SK-N-SH (cell line): ENCODE measurements around the gene HAUS1. TPM values are rescaled to one million over a fixed set of nuclear protein-coding genes. Genes with fewer than 3 reads are reported as not detected.

Source experiments
- CTCF ChIA-PET: fragments of 300-600, 350-600 bp; formaldehyde crosslinking; extraction: SDS; loops from one replicate; lab custom pipeline; 2021; lab: Yijun Ruan, JAX
- POLR2A ChIA-PET: fragments of 350-600 bp; sonication (Branson Sonifier 250); formaldehyde crosslinking; extraction: SDS; loops from one replicate; lab custom pipeline; 2020; ENCODE audit warnings: antibody characterized with exemption, inconsistent platforms; lab: Yijun Ruan, JAX
- DNase-seq: peaks from one replicate; pipeline ENCODE4 v3.0.0; 2012
- H2AFZ ChIP-seq: fragments of 200-600 bp; sonication (generic); 2 replicates; pipeline ENCODE4 v1.8.1; 2016; ENCODE audit warnings: antibody characterized with exemption, mild to moderate bottlenecking, low read depth
- H3F3A ChIP-seq: fragments of 200-600 bp; sonication (generic); replicated peaks from 2 replicates; pipeline ENCODE3; 2016; ENCODE audit warnings: antibody characterized with exemption, mild to moderate bottlenecking; ENCODE audit not compliant: insufficient read depth
- H3K27ac ChIP-seq, 2 experiments: fragments of 200-500 bp in 1 of 2; fragments of 200-600 bp in 1 of 2; sonication (Bioruptor generic) in 1 of 2; sonication (generic), shearing (Covaris generic) in 1 of 2; 2 replicates each; pipeline versions ENCODE4 v1.5.1 to v1.6.1; 2014 to 2016; ENCODE audit warnings: low read depth in 2 of 2, inconsistent platforms in 1 of 2, low read length in 1 of 2, mild to moderate bottlenecking in 1 of 2, mixed read lengths in 1 of 2
- H3K27me3 ChIP-seq: fragments of 200-600 bp; sonication (generic), shearing (Covaris generic); 2 replicates; pipeline ENCODE4 v1.6.1; 2016; ENCODE audit warnings: mixed run types; ENCODE audit not compliant: insufficient read depth
- H3K36me3 ChIP-seq, 2 experiments: fragments of 200-500 bp in 1 of 2; fragments of 200-600 bp in 1 of 2; sonication (Bioruptor generic) in 1 of 2; sonication (generic) in 1 of 2; replicated peaks in 1 of 2; 2 replicates each; pipeline versions ENCODE3 to v1.5.1; 2014 to 2016; ENCODE audit warnings: low read length in 1 of 2, mild to moderate bottlenecking in 1 of 2; ENCODE audit not compliant: insufficient read depth in 2 of 2, control insufficient read depth in 1 of 2
- H3K4me1 ChIP-seq, 2 experiments: fragments of 200-500 bp in 1 of 2; fragments of 200-600 bp in 1 of 2; sonication (Bioruptor generic) in 1 of 2; sonication (generic), shearing (Covaris generic) in 1 of 2; 2 replicates each; pipeline versions ENCODE4 v1.5.1 to v1.6.1; 2014 to 2016; ENCODE audit warnings: low read depth in 1 of 2, low read length in 1 of 2, mixed run types in 1 of 2; ENCODE audit not compliant: insufficient read depth in 2 of 2, control insufficient read depth in 1 of 2
- H3K4me2 ChIP-seq: fragments of 200-600 bp; sonication (generic), shearing (Covaris generic); 2 replicates; pipeline ENCODE4 v1.6.1; 2017; ENCODE audit warnings: mixed run types
- H3K4me3 ChIP-seq, 2 experiments: fragments of 200-500 bp in 1 of 2; fragments of 200-600 bp in 1 of 2; sonication (Bioruptor generic) in 1 of 2; sonication (generic), shearing (Covaris generic) in 1 of 2; 2 replicates each; pipeline versions ENCODE4 v1.5.1 to v1.8.1; 2014 to 2016; ENCODE audit warnings: low read depth in 2 of 2, inconsistent platforms in 1 of 2, low read length in 1 of 2, mild to moderate bottlenecking in 1 of 2, mixed read lengths in 1 of 2, moderate library complexity in 1 of 2
- H3K79me2 ChIP-seq: fragments of 200-600 bp; sonication (generic); 2 replicates; pipeline ENCODE4 v1.8.1; 2017; ENCODE audit warnings: mild to moderate bottlenecking; ENCODE audit not compliant: insufficient read depth
- H3K9ac ChIP-seq: fragments of 200-600 bp; sonication (generic); 2 replicates; pipeline ENCODE4 v1.6.1; 2017; ENCODE audit warnings: mixed run types
- H3K9me2 ChIP-seq: fragments of 200-600 bp; sonication (generic); 2 replicates; pipeline ENCODE4 v1.6.1; 2017; ENCODE audit warnings: mixed run types
- H3K9me3 ChIP-seq: fragments of 200-600 bp; sonication (generic); 2 replicates; pipeline ENCODE4 v1.6.1; 2017; ENCODE audit warnings: mixed run types, mild to moderate bottlenecking, moderate library complexity
- H4K20me1 ChIP-seq: fragments of 200-600 bp; sonication (generic); 2 replicates; pipeline ENCODE4 v1.6.1; 2017; ENCODE audit warnings: mild to moderate bottlenecking, mixed run types; ENCODE audit not compliant: insufficient read depth
- CHD2 ChIP-seq: fragments of 150-350 bp; IDR thresholded peaks from 2 replicates; pipeline ENCODE4 v1.6.1; 2018; ENCODE audit warnings: low read length; ENCODE audit not compliant: partially characterized antibody
- FOXM1 ChIP-seq: IDR thresholded peaks from 2 replicates; pipeline ENCODE4 v1.4.0; 2012; ENCODE audit warnings: low read depth, mild to moderate bottlenecking
- IRF3 ChIP-seq: fragments of 150-350 bp; IDR thresholded peaks from 2 replicates; pipeline ENCODE4 v1.6.1; 2016; ENCODE audit warnings: mild to moderate bottlenecking, low read depth, low read length
- MAX ChIP-seq: IDR thresholded peaks from 2 replicates; pipeline ENCODE4 v1.4.0; 2012; ENCODE audit warnings: low read depth
- MXI1 ChIP-seq: IDR thresholded peaks from 2 replicates; pipeline ENCODE4 v1.6.1; 2012; ENCODE audit warnings: mild to moderate bottlenecking, low read depth, low read length, improper control_type of control experiment
- NFIC ChIP-seq: IDR thresholded peaks from 2 replicates; pipeline ENCODE4 v1.4.0; 2012; ENCODE audit warnings: borderline replicate concordance
- POLR2AphosphoS5 ChIP-seq: IDR thresholded peaks from 2 replicates; pipeline ENCODE4 v1.6.1; 2012; ENCODE audit warnings: low read depth, low read length
- RAD21 ChIP-seq: IDR thresholded peaks from 2 replicates; pipeline ENCODE4 v1.6.1; 2012; ENCODE audit warnings: mild to moderate bottlenecking, low read length
- TEAD4 ChIP-seq: IDR thresholded peaks from 2 replicates; pipeline ENCODE4 v1.4.0; 2012; ENCODE audit warnings: mild to moderate bottlenecking, borderline replicate concordance; ENCODE audit not compliant: insufficient read depth
- ZBTB33 ChIP-seq: IDR thresholded peaks from 2 replicates; pipeline ENCODE4 v1.4.0; 2012; ENCODE audit warnings: low read depth, borderline replicate concordance
- WGBS: methylation state at CpG from one replicate; pipeline ENCODE4 v1.1.6; 2017; ENCODE audit warnings: low lambda C conversion rate; 5-methylcytosine and 5-hydroxymethylcytosine counted together
- polyA plus RNA-seq, 3 experiments: library from polyadenylated mRNA; depleted of rRNA; stranded (reverse); fragments of >200 nt; gene quantifications; 2 replicates each; pipeline ENCODE4 v1.2.3, GENCODE V29; 2012
- TF ChIP-seq, protein P1 (sequence below): fragments of 200-600 bp; sonication (generic); IDR thresholded peaks from 2 replicates; pipeline ENCODE4 v1.6.1; 2017; ENCODE audit warnings: antibody characterized with exemption, mild to moderate bottlenecking, moderate library complexity
- TF ChIP-seq, protein P2 (sequence below): IDR thresholded peaks from 2 replicates; pipeline ENCODE4 v1.4.0; 2012; ENCODE audit warnings: low read depth, borderline replicate concordance

HAUS1 gene
- polyA plus RNA-seq, 1 of the 3 experiments (the other 2 are of a cell fraction) = 55.2 TPM

DNA sequence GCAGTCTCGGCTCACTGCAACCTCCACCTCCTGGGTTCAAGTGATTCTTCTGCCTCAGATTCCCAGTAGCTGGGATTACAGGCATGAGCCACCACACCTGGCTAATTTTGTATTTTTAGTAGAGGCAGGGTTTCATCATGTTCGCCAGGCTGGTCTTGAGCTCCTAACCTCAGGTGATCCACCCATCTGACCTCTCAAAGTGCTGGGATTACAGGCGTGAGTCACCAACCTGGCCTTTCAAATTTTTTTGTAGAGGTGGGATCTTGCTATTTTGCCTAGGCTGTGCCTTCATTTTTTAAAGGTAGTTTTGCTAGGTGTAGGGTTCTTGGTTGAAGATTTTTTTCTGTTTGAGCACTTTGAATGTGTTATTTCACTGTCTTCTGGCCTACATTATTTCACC, 6.2 kb downstream of the HAUS1 start:
- Histone ChIP-seq H3K4me3 (no peak overlapping the region), H3K9me3 (no peaks in the 10 kb centered on the region), H3K9me2 (no peaks in the 10 kb centered on the region), H3K4me2 (no peak overlapping the region), H3K79me2 (peaks cover 22% of the 10 kb centered on the region), H2AFZ (no peak overlapping the region), H3F3A (peaks cover 4% of the 10 kb centered on the region), H3K27ac (no peak overlapping the region), H3K36me3 (peaks cover 9 to 40% of the 10 kb centered on the region in 2 experiments), H3K4me1 (no peaks in the 10 kb centered on the region), H3K9ac (no peak overlapping the region), H4K20me1 (no peaks in the 10 kb centered on the region), H3K27me3 (no peaks in the 10 kb centered on the region)
- TF ChIP-seq, protein P1, sequence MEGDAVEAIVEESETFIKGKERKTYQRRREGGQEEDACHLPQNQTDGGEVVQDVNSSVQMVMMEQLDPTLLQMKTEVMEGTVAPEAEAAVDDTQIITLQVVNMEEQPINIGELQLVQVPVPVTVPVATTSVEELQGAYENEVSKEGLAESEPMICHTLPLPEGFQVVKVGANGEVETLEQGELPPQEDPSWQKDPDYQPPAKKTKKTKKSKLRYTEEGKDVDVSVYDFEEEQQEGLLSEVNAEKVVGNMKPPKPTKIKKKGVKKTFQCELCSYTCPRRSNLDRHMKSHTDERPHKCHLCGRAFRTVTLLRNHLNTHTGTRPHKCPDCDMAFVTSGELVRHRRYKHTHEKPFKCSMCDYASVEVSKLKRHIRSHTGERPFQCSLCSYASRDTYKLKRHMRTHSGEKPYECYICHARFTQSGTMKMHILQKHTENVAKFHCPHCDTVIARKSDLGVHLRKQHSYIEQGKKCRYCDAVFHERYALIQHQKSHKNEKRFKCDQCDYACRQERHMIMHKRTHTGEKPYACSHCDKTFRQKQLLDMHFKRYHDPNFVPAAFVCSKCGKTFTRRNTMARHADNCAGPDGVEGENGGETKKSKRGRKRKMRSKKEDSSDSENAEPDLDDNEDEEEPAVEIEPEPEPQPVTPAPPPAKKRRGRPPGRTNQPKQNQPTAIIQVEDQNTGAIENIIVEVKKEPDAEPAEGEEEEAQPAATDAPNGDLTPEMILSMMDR = no peak
- TF ChIP-seq, protein P2, sequence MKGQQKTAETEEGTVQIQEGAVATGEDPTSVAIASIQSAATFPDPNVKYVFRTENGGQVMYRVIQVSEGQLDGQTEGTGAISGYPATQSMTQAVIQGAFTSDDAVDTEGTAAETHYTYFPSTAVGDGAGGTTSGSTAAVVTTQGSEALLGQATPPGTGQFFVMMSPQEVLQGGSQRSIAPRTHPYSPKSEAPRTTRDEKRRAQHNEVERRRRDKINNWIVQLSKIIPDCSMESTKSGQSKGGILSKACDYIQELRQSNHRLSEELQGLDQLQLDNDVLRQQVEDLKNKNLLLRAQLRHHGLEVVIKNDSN = no peak
- no peak for TF ChIP-seq ZBTB33
- no peak for TF ChIP-seq IRF3
- no peak for TF ChIP-seq MXI1
- no peak for TF ChIP-seq MAX
- no peak for TF ChIP-seq POLR2AphosphoS5
- TF ChIP-seq RAD21 = no peak
- TF ChIP-seq FOXM1 = no peak
- no peak for TF ChIP-seq CHD2
- TF ChIP-seq TEAD4 = no peak
- TF ChIP-seq NFIC = no peak
- CTCF ChIA-PET = interaction anchor here (1.9 kb wide), 1 partner anchor 63 kb away, joined by 6 read pairs; a partner anchor contains a TSS
- POLR2A ChIA-PET = no interaction called here
- DNase-seq = no peak
- WGBS = 88% methylated on average over 3 of the region's 3 CpGs
